IMR-90 (cell line): Measurements from ENCODE around the gene EFHC2. TPM values are rescaled to one million over a fixed set of nuclear protein-coding genes. Genes with fewer than 3 reads are reported as not detected.

ENCODE experiments used
- ATAC-seq: fragments of 200-7000 bp; cut with Tn5 transposase; 2 replicates; pipeline ENCODE4 v1.9.1; 2020; ENCODE audit warnings: low read depth, mild to moderate bottlenecking, moderate library complexity
- BruUV-seq: library from RNA; stranded (reverse); fragments of 400-500 nt; replicated peaks from 2 replicates; lab custom pipeline; 2021; lab: Mats Ljungman, UMichigan
- CTCF ChIA-PET: fragments of 300-600 bp; formaldehyde crosslinking; extraction: SDS; loops from one replicate; lab custom pipeline; 2021; ENCODE audit warnings: antibody characterized with exemption; lab: Yijun Ruan, JAX
- POLR2A ChIA-PET: fragments of 300-600 bp; sonication (Branson Sonifier 250); formaldehyde crosslinking; loops from one replicate; lab custom pipeline; 2022; ENCODE audit warnings: antibody characterized with exemption; ENCODE audit not compliant: unreplicated experiment; lab: Charles Lee
- DNase-seq: peaks from one replicate; pipeline ENCODE4 v3.0.0; 2013
- H2AFZ ChIP-seq: replicated peaks from 2 replicates; pipeline ENCODE3; 2013; ENCODE audit warnings: low read length, mild to moderate bottlenecking; ENCODE audit not compliant: poor library complexity
- H2AK5ac ChIP-seq: 2 replicates; pipeline ENCODE4 v1.6.1; 2013; ENCODE audit warnings: low read depth, low read length, inconsistent platforms
- H2AK9ac ChIP-seq: replicated peaks from 2 replicates; pipeline ENCODE3; 2013; ENCODE audit warnings: mild to moderate bottlenecking, low read depth, low read length, moderate library complexity; ENCODE audit not compliant: poor library complexity
- H2BK120ac ChIP-seq: 2 replicates; pipeline ENCODE4 v1.6.1; 2013; ENCODE audit warnings: low read depth, low read length, inconsistent platforms
- H2BK15ac ChIP-seq: 3 replicates; pipeline ENCODE4 v1.6.1; 2013; ENCODE audit warnings: low read depth, low read length, inconsistent platforms
- H2BK20ac ChIP-seq: 2 replicates; pipeline ENCODE4 v1.6.1; 2013; ENCODE audit warnings: low read depth, mild to moderate bottlenecking, inconsistent platforms, low read length, moderate library complexity
- H2BK5ac ChIP-seq: 2 replicates; pipeline ENCODE4 v1.6.1; 2013; ENCODE audit warnings: mild to moderate bottlenecking, low read depth, low read length, inconsistent platforms; ENCODE audit not compliant: poor library complexity, severe bottlenecking
- H3K14ac ChIP-seq: replicated peaks from 2 replicates; pipeline ENCODE4 v1.6.1; 2013; ENCODE audit warnings: low read depth, low read length, inconsistent platforms
- H3K18ac ChIP-seq: 2 replicates; pipeline ENCODE4 v1.6.1; 2013; ENCODE audit warnings: low read depth, low read length, control low read depth
- H3K23ac ChIP-seq: 2 replicates; pipeline ENCODE4 v1.6.1; 2013; ENCODE audit warnings: low read depth, low read length, inconsistent platforms
- H3K27ac ChIP-seq: 2 replicates; pipeline ENCODE4 v1.5.1; 2013; ENCODE audit warnings: mild to moderate bottlenecking, control low read depth, low read length; ENCODE audit not compliant: insufficient read depth
- H3K27me3 ChIP-seq: 2 replicates; pipeline ENCODE4 v1.6.1; 2013; ENCODE audit warnings: low read length; ENCODE audit not compliant: control insufficient read depth, insufficient read depth
- H3K36me3 ChIP-seq: 2 replicates; pipeline ENCODE4 v1.6.1; 2013; ENCODE audit warnings: low read length, mixed read lengths; ENCODE audit not compliant: control insufficient read depth, insufficient read depth
- H3K4ac ChIP-seq: 2 replicates; pipeline ENCODE4 v1.6.1; 2013; ENCODE audit warnings: low read depth, low read length, inconsistent platforms
- H3K4me1 ChIP-seq: 2 replicates; pipeline ENCODE4 v1.6.1; 2013; ENCODE audit warnings: low read length, mixed read lengths; ENCODE audit not compliant: control insufficient read depth, insufficient read depth
- H3K4me2 ChIP-seq: 2 replicates; pipeline ENCODE4 v1.6.1; 2013; ENCODE audit warnings: low read depth, mild to moderate bottlenecking, control low read depth, low read length, moderate library complexity
- H3K4me3 ChIP-seq: 2 replicates; pipeline ENCODE4 v1.5.1; 2013; ENCODE audit warnings: low read depth, mild to moderate bottlenecking, control low read depth, low read length, moderate library complexity; ENCODE audit not compliant: insufficient read depth
- H3K56ac ChIP-seq: 2 replicates; pipeline ENCODE4 v1.6.1; 2013; ENCODE audit warnings: low read length, inconsistent platforms; ENCODE audit not compliant: insufficient read depth; ENCODE audit errors: extremely low read depth
- H3K79me1 ChIP-seq, 2 experiments: 2 replicates each; pipeline ENCODE4 v1.6.1; 2013; ENCODE audit warnings: low read length in 2 of 2, inconsistent platforms in 1 of 2, low read depth in 1 of 2
- H3K9ac ChIP-seq: 2 replicates; pipeline ENCODE4 v1.6.1; 2013; ENCODE audit warnings: low read depth, low read length, control low read depth
- H3K9me1 ChIP-seq: 2 replicates; pipeline ENCODE4 v1.6.1; 2013; ENCODE audit warnings: low read length, inconsistent platforms; ENCODE audit not compliant: insufficient read depth
- H3K9me3 ChIP-seq: 2 replicates; pipeline ENCODE4 v1.6.1; 2013; ENCODE audit warnings: low read length; ENCODE audit not compliant: control insufficient read depth, insufficient read depth
- H4K20me1 ChIP-seq: 2 replicates; pipeline ENCODE4 v1.6.1; 2013; ENCODE audit warnings: low read length, inconsistent platforms; ENCODE audit not compliant: insufficient read depth
- H4K5ac ChIP-seq: 2 replicates; pipeline ENCODE4 v1.6.1; 2013; ENCODE audit warnings: mild to moderate bottlenecking, low read depth, low read length, control low read depth
- H4K8ac ChIP-seq, 2 experiments: 2 replicates each; pipeline ENCODE4 v1.6.1; 2013; ENCODE audit warnings: low read depth in 2 of 2, low read length in 2 of 2, control low read depth in 1 of 2, inconsistent platforms in 1 of 2
- H4K91ac ChIP-seq: 2 replicates; pipeline ENCODE4 v1.6.1; 2013; ENCODE audit warnings: low read depth, low read length, inconsistent platforms; ENCODE audit not compliant: insufficient read depth
- BHLHE40 ChIP-seq: fragments of 150-350 bp; IDR thresholded peaks from 2 replicates; pipeline ENCODE4 v1.6.1; 2016; ENCODE audit warnings: mild to moderate bottlenecking, low read depth, low read length
- CEBPB ChIP-seq: IDR thresholded peaks from 2 replicates; pipeline ENCODE4 v1.6.1; 2012; ENCODE audit warnings: low read depth, low read length, improper control_type of control experiment
- CHD1 ChIP-seq: IDR thresholded peaks from 2 replicates; pipeline ENCODE4 v1.6.1; 2012; ENCODE audit warnings: low read depth, low read length, improper control_type of control experiment
- CTCF ChIP-seq: conservative IDR thresholded peaks from 2 replicates; pipeline ENCODE4 v1.5.1; 2012; ENCODE audit warnings: mild to moderate bottlenecking, low read depth, low read length, improper control_type of control experiment
- ELK1 ChIP-seq: fragments of 150-350 bp; IDR thresholded peaks from 2 replicates; pipeline ENCODE4 v1.6.1; 2016; ENCODE audit warnings: low read depth, mild to moderate bottlenecking, low read length, moderate library complexity, borderline replicate concordance
- FOS ChIP-seq: fragments of 150-350 bp; IDR thresholded peaks from 2 replicates; pipeline ENCODE4 v1.6.1; 2016; ENCODE audit warnings: low read depth, low read length
- MAFK ChIP-seq: IDR thresholded peaks from 2 replicates; pipeline ENCODE4 v1.6.1; 2012; ENCODE audit warnings: low read depth, low read length, improper control_type of control experiment
- MAZ ChIP-seq: IDR thresholded peaks from 2 replicates; pipeline ENCODE4 v1.6.1; 2012; ENCODE audit warnings: low read depth, mild to moderate bottlenecking, low read length, improper control_type of control experiment, moderate library complexity, borderline replicate concordance
- MXI1 ChIP-seq: IDR thresholded peaks from 2 replicates; pipeline ENCODE4 v1.6.1; 2012; ENCODE audit warnings: low read depth, mild to moderate bottlenecking, low read length, moderate library complexity, borderline replicate concordance
- NFE2L2 ChIP-seq: fragments of 150-350 bp; IDR thresholded peaks from 2 replicates; pipeline ENCODE4 v1.6.1; 2016; ENCODE audit warnings: low read depth, mild to moderate bottlenecking, low read length
- POLR2A ChIP-seq: IDR thresholded peaks from 2 replicates; pipeline ENCODE4 v1.6.1; 2012; ENCODE audit warnings: mild to moderate bottlenecking, low read depth, low read length
- RAD21 ChIP-seq: IDR thresholded peaks from 2 replicates; pipeline ENCODE4 v1.6.1; 2012; ENCODE audit warnings: low read length, improper control_type of control experiment
- RCOR1 ChIP-seq: IDR thresholded peaks from 2 replicates; pipeline ENCODE4 v1.6.1; 2012; ENCODE audit warnings: mild to moderate bottlenecking, low read length, improper control_type of control experiment; ENCODE audit not compliant: insufficient replicate concordance
- RFX5 ChIP-seq: IDR thresholded peaks from 2 replicates; pipeline ENCODE4 v1.8.0; 2012; ENCODE audit warnings: low read depth, mild to moderate bottlenecking, low read length, moderate library complexity
- SMC3 ChIP-seq: fragments of 150-350 bp; IDR thresholded peaks from 2 replicates; pipeline ENCODE4 v1.6.1; 2016; ENCODE audit warnings: low read depth, mild to moderate bottlenecking, antibody characterized with exemption, low read length, moderate library complexity
- USF2 ChIP-seq: fragments of 150-350 bp; IDR thresholded peaks from 2 replicates; pipeline ENCODE4 v1.6.1; 2017; ENCODE audit warnings: mild to moderate bottlenecking, antibody characterized with exemption, low read length, low read depth
- WGBS, 2 experiments: methylation state at CpG; one replicate each; pipeline versions ENCODE4 v1.1.5 to v1.1.7; 2013; ENCODE audit warnings: missing lambda C conversion rate in 2 of 2; ENCODE audit not compliant: insufficient read length in 1 of 2; ENCODE audit errors: extremely low coverage in 2 of 2; 5-methylcytosine and 5-hydroxymethylcytosine counted together
- dilution Hi-C: fragments of 300-500 bp; cut with HindIII; formaldehyde crosslinking; loops from one replicate; pipeline ENCODE4 v1.14.3; 2018; ENCODE audit warnings: low sequenced_read_pairs; ENCODE audit not compliant: unreplicated experiment
- in situ Hi-C: fragments of 300-500 bp; cut with MboI; formaldehyde crosslinking; loops from 3 replicates; pipeline ENCODE4 v1.14.3; 2019; ENCODE audit warnings: low sequenced_read_pairs, inconsistent platforms, mixed read lengths
- intact Hi-C: fragments of 100-400 bp; cut with micrococcal nuclease; formaldehyde crosslinking; loops from 2 replicates; pipeline ENCODE4 v1.10.0; 2022
- polyA plus RNA-seq, 3 experiments: library from polyadenylated mRNA; depleted of rRNA; stranded (reverse); fragments of >200 nt; gene quantifications; 2 replicates each; pipeline ENCODE4 v1.2.3, GENCODE V29; 2012; ENCODE audit warnings: low replicate concordance in 1 of 3
- total RNA-seq: library from RNA; depleted of rRNA; stranded (reverse); fragments of >200 nt; gene quantifications from 2 replicates; pipeline ENCODE4 v1.2.3, GENCODE V29; 2012

The EFHC2 gene
- total and polyA plus RNA-seq, 2 of the 4 experiments (the other 2 are of a cell fraction) = 0.18 to 0.24 TPM

GRCh38 chrX:44267861-44268260 lies 75.6 kb downstream of the EFHC2 start:
- no peak overlapping the region for H2AK5ac ChIP-seq
- H3K27me3 ChIP-seq = peaks cover 15% of the 10 kb centered on the region
- no peak overlapping the region for H4K5ac ChIP-seq
- H4K8ac ChIP-seq = no peak overlapping the region
- 54% methylated on average over 3 of the region's 3 CpGs; no CpG with 5 or more reads in 1 of the 2 experiments for WGBS, 2 experiments
- H4K20me1 ChIP-seq = no peaks in the 10 kb centered on the region
- H2BK20ac ChIP-seq = no peak overlapping the region
- no peaks in the 10 kb centered on the region for H3K36me3 ChIP-seq
- intact Hi-C loops (no loop called here), dilution Hi-C loops (no loop called here), in situ Hi-C loops (no loop called here)
- no peak overlapping the region for H2BK120ac ChIP-seq
- H3K4me1 ChIP-seq = no peaks in the 10 kb centered on the region
- H3K79me1 ChIP-seq = no peaks in the 10 kb centered on the region
- no peak overlapping the region for H2BK5ac ChIP-seq
- H3K23ac ChIP-seq = no peak overlapping the region
- POLR2A ChIA-PET = no interaction called here
- CTCF ChIA-PET = interaction anchor here (0.6 kb wide), 1 partner anchor 22 kb away, joined by 4 read pairs; no protein-coding TSS in a partner anchor
- no peak overlapping the region for H3K18ac ChIP-seq
- H3K14ac ChIP-seq = no peak overlapping the region
- H3K9me3 ChIP-seq = no peaks in the 10 kb centered on the region
- H2AFZ ChIP-seq = no peak overlapping the region
- BruUV-seq = no TSS peak
- no peak overlapping the region for H3K4ac ChIP-seq
- no peak overlapping the region for H3K27ac ChIP-seq
- H3K9ac ChIP-seq = no peak overlapping the region
- TF ChIP-seq MXI1 (no peak), RAD21 (no peak), BHLHE40 (no peak), NFE2L2 (no peak), RCOR1 (no peak), MAFK (no peak), CHD1 (no peak), MAZ (no peak), RFX5 (no peak), CTCF (no peak), SMC3 (no peak), POLR2A (no peak), FOS (no peak), CEBPB (no peak), USF2 (no peak), ELK1 (no peak)
- H2AK9ac ChIP-seq = no peak overlapping the region
- H2BK15ac ChIP-seq = no peak overlapping the region
- no peak overlapping the region for H3K56ac ChIP-seq
- H3K4me2 ChIP-seq = no peak overlapping the region
- no peak for DNase-seq
- H3K9me1 ChIP-seq = no peaks in the 10 kb centered on the region
- no peak for ATAC-seq
- no peak overlapping the region for H3K4me3 ChIP-seq
- H4K91ac ChIP-seq = no peak overlapping the region
